Stimulated activated CD8-positive, alpha-beta memory T cell treated with anti-CD3 and anti-CD28 coated beads, Interleukin-15, amount 100 ng/mL, for 24 hours (primary cell): ENCODE measurements around the gene SLC13A4.
"Not testable (repeated sequence)": the region's sequence is repeated elsewhere in the genome, so short reads cannot be mapped to it uniquely, and the experiment has no call there.

Experiments used
- DNase-seq: peaks from one replicate; pipeline ENCODE4 v3.0.0-alpha.2; 2020; ENCODE audit warnings: low read depth

SLC13A4 gene

DNA sequence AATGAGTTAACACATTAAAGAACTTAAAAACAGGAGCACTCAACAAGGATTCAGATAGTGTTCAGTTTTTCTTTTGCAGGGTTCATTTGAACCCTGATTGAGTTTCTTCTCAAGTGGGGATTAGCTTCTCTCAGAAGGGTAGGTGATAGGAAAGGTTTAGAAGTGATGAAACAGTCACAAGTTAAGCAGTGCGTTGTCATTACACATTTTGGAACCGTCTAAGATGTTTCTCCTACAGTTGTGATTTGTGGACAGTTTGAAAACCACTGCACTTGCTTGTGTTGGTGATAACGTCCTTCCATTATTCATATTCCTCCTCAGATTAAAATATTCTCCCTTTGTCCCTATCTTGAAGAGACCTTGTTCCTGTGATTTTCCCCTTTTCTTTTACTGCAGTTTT is 62.9 kb downstream of the SLC13A4 start:
- no peak for DNase-seq

DNA sequence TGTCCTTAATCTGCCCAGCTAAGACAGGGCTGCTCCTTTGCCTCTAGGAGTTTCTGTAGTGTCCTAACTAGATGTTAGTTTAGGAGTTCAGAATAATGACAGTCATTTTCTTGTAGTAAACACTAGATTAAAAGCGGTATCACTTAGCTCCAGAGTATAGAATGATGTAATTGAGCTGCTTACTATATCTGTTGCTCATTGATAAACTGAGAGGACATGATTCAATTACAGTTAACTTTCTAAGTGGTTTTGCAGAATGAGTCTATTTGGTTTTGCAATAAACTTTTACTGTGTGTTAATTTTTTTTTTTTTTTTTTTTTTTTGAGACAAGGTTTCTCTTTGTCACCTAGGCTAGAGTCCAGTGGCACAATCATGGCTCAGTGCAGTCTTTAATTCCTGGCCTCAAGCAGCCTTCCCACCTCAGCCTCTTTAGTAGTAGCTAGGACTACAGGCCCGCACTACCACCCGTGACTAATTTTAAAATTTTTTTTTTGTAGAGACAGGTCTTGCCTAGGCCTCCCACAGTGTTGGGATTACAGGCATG is 63.9 kb downstream of the SLC13A4 start:
- no peak for DNase-seq

DNA sequence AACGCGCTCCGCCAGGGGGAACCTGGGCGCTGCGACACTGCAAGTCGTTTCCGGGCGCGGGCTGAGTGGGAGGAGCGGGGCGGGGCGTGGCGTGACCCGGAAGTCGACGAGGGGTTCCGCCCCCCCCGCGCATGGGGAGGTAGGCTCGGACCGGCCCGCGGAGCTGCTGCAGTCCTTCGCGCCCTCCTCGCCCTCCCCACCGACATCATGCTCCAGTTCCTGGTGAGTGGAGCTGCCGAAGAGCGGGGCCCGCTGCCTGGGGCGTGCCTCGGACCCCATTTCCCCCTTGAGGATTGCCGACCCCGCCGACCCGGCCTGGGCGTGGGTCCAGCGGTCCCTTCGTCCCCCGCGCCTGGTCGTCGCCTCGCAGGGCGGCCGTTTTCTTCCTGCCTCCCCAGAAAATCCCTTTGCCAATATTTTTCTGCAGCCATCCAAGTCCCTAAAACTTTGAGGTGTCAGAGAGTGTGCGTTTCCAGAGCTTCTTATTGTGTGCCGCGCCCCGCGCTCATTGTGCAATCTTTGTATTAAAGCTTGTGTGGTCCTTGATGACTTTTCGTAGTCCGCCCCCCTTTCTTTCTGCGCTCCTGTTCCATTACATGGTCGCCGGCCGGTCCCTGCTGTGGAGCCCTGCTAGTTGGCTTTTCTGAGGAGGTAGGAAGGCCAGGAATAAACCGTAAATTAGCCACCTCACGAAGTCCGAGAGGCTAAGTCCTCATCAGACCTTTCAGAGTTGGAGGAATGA is 65.4 kb downstream of the SLC13A4 start, which contains the start of gene STMP1:
TSS of gene STMP1 (plus strand) at position 142 of the 742 bp plus-strand sequence.
- DNase-seq = peak; percentile 98

DNA sequence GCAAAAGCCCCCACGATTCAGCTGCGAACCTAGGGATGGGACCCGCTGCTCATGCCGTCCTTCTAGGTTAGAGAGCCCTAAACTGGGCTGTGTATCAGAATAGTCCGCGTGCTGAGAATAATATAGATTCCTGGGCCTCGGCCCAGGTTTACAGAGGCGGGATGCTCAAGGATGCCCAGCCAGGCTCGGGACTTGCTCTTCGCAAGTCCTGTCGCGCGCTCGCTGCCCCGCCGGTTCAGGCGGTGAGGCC is 65.9 kb downstream of the SLC13A4 start:
- DNase-seq = no peak

DNA sequence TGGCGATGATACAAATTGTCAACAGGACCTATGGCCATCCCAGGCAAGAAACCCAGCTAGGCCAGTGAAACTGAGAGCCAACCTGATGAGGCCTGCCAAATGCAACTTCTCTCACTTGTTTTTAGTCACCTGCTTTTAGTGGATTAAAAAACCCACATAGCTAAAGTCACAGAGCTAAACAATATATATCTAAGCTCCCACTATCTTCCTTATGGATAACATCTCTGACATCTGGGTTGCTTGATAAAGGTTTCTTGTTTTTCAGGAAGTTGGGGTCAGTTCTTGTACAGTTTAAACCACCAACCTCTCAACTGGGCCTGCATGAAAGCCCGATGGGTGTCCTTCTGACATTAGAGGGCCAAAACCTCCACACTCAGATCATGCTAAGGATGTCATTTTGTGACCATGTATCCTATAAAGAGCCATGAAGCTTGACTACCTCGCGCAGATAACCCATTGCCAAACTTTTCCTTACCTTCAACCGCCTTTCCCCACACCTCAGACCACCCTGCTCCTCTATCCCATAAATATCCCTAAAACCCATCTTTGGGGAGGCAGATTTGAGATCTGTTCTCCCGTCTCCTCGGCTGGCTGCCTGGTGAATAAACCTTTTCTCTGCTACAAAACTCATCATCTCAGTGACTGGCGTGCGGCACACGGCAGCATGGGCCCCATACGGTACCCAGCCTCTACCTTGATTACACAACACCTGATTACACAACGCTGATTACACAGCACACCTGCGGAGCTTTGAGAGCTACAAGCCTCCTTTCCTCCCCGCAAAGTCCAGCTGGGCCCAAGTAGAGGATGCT is 66.5 kb downstream of the SLC13A4 start:
- DNase-seq = no peak

DNA sequence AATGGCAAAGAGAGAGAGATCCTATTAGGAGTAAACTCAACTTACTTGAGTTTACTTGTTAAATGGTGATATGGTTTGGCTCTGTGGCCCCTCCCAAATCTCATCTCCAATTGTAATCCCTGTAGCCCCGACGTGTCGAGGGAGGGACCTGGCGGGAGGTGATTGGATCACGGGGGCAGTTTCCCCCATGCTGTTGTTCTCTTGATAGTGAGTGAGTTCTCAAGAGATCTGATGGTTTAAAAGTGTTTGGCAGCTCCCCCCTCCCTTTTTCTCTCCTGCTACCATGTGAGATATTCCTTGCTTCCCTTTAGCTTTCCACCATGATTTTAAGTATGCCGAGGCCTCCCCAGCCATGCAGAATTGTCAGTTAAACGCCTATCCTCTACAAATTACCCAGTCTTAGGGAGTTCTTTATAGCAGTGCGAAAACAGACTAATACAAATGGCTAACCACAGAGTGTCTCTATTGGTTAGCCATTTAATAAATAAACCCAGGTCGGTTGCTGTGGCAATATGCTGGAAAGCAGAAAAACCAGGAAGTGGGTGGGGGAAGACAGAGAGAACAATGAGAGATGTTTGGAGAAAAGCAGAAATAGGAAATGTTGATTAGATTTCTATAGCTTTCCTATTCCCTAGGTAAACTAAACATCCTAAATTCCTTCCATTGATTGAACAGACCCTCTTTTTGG is 68.7 kb downstream of the SLC13A4 start:
- DNase-seq = no peak

DNA sequence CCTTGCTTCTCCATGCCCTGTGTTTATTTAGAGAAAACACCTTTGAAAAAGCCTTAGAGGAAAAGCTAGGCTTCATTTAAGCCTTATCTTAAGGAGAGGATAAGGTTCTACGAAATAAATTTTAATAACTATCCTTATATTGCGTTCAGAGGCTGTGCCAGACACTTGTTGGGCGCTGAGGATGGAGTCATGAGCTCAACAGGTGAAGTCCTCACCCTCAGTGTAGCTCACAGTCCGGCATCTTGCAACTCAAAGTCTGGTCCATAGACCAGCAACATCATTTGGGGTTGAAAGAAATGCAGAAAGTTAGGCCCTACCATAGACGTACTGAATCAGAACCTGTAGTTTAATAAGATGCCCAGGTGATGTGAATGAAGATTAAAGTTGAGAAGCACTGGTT is 69.4 kb downstream of the SLC13A4 start:
- DNase-seq = no peak

DNA sequence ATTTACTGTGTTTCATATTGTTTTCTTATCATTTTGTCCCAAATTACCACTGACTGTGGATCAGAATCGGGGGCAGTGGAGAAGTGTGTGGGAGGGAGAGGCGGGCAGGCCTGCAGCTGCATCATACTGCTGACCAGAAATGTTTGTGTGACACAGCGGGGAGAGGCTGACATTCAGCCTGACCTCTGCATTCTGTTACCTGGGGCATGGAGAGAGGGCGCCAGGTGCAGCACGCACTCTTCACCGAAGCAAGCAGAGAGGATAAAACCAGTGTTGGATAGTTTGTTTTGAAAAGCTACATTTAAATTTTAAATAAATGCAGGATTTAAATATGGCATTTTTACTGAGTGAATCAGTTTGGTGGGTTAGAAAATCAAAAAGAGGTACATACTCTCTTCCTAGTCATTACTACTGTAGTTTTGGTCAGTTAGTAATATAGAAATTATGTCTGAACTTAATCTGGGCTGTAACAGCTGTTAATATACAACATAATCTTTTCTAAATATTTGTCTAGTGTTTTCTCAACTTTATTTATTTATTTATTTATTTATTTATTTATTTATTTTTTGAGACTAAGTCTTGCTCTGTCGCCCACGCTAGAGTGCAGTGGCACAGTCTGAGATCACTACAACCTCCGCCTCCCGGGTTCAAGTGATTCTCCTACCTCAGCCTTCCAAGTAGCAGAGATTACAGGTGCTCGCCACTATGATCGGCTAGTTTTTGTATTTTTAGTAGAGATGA is 74.5 kb downstream of the SLC13A4 start:
- no peak for DNase-seq

DNA sequence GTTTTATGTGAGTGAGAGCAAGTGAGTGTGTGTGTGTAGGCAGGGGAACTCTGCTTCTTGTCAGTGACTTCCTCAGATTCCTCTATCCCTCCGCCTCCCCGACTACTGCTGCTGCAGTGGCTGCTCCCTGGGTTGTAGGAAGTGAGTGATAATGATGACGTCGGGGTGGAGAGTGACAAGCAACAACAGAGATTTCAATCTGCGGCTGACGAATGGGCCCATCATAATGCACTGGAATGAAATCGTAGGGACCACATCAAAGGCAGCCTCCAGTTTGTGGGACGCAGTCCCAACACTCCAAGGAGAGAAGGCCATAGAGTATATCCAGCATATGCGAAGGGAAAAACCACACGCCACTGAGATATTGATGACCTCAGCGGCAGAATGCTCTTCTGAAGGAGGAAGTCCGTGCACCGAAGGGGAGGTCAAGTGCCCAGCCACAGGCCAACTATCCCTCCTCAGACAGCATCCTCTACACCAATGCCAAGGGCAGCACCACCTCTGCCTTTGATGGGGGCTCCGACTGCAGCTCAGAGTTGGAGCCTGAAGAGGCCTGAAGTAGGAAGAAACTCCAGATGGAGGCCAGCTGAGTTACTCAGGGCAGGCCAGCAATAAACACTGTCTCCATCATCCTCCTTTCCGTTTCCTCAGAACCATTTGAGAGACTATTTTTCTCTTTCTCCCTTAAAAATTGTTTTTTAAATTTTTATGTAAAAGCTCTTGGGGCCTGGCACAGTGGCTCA is 77.0 kb downstream of the SLC13A4 start:
- DNase-seq = no peak

DNA sequence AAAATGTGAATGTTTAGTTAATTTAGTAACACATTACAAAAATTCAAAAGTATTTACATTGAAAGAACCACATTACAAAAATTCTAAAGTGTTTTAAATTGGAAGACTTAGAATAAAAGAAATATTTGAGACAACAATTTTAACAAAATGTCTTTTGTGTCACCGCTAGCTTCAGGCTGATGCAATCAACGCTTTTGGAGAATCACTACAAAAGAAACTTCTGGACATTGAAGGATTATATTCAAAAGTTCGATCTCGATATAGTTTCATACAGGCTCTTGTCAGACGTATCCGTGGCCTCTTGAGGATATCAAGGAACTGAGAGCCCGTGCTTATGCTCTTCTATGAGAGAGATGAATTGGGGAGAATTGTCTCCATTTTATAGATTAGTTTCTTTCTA is 79.8 kb downstream of the SLC13A4 start:
- no peak for DNase-seq

DNA sequence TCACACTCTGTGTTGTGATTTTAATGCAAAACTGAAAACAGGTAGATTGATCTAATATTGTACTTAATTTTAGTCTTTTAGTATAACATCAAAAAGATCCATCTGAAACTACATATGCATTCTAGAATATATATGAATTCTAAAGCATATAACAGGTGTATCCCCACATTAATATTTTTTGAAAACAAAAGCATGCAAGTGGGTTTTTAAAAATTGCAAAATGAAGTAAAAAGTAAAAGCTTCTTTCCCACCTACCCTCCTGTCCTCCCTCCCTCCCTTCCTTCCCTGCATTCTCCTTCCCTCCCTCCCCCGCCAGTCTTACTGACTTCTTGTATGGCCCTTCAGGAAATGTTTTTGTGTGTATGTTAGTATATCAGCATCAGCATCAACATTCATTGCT is 80.2 kb downstream of the SLC13A4 start:
- no peak for DNase-seq

DNA sequence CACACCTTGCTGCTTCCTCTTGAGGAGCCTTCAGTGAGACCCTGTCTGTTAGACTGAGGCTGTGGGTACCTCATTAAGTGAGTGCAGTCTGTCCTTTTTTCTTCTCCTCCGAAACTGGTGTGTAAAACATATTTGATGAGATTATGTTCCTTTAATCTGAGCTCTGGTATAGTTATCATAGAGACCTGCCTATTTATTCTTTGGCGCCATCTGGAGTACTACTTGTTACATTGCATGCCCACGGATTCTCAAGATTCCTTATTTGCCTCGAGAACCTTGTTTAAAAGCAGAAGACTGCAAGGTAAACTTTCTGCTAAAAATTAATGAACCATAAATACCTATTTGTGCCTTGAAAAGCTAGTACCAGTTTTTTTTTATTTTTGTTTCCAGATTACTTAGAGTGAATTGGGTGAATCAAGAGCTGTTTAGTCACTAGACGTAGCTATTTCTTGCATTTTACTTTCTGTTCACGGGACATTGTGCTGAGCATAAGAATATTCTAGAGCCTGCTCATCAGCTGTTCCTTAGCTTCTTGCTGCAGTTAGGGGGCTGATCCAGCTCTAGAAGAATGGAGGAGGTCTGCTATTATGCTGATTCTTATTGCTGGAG is 82.6 kb downstream of the SLC13A4 start:
- DNase-seq = no peak

DNA sequence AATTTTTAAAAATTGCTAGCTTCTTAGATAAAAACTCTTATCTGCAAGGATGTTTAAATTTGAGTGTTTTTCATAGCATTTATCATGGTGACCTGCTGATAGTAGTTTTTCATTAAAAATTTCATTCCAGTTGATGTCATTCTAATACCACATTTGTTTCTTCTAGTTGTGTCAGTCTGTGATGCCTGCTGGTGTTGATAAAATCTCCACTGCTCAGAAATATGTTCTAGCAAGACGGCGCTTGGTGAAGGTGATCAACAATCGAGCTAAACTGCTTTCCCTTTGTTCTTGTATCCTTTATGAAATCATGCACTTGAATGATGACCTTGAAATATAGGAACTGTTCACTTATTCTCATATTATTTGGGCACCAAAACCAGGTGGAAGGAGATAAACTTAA is 83.3 kb downstream of the SLC13A4 start:
- DNase-seq = no peak

DNA sequence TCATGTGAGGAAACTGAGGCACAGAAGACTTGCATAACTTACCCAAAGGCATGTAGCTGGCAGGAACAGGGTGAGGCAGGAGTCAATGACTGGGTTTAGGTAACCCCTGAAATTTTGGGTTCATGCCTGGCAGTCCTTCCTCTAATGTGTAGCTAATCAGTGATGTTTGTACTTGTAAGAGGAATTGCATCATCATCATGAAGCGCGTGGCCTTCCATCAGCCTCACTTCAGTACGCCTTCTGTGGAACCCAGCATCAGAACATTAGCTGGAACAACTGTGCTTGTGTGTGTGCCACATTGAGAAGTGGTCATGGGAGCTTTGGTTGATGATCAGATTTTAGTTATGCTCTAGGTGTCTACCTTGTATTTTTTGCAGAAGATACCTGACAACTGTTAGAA is 83.8 kb downstream of the SLC13A4 start:
- no peak for DNase-seq

DNA sequence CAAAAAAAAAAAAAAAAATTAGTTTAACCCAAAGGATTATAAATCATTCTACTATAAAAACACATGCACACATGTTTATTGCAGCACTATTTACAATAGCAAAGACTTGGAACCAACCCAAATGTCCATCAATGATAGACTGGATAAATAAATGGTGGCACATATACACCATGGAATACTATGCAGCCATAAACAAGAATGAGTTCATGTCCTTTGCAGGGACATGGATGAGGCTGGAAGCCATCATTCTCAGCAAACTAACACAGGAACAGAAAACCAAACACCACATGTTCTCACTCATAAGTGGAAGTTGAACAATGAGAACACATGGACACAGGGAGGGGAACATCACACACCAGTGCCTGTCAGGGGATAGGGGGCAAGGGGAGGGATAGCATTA is 88.3 kb downstream of the SLC13A4 start:
- not testable (repeated sequence) for DNase-seq

DNA sequence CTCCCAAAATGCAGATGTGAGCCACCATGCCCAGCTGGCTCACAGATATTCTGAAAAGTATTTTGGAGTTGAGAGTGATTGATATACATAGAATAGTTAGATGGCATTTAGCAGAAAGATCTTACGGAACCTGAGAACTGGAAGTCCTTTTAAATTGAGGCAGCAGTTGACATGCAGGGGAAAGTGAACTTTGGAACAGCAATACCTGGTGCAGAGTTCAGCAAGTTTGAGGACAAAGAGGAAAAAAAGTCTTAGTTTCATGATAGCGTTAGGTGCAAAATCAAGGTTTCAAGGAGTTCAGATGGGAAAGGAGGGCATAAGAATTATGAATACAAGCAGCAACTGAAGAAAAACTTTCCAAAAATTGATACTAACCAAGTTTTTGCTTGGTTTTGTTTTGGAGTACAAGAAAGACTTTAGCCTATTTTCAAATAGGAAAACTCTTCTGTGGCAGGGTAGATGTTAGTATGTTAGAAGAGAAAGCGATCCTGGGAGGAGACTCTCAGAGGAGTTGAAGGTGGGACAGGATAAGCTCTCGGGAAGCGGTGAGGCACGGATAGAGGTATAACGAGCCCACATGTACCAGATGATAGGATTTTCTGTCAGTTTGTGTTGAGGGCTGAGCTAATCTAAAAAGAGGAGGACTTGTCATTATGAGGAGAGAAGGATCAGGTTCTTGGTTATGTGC is 93.7 kb downstream of the SLC13A4 start:
- DNase-seq = no peak
